Measurements from ENCODE around the gene SDF2L1.
A peak's percentile ranks its signal among the peaks of the same experiment; 100 is the strongest.

The SDF2L1 gene

DNA sequence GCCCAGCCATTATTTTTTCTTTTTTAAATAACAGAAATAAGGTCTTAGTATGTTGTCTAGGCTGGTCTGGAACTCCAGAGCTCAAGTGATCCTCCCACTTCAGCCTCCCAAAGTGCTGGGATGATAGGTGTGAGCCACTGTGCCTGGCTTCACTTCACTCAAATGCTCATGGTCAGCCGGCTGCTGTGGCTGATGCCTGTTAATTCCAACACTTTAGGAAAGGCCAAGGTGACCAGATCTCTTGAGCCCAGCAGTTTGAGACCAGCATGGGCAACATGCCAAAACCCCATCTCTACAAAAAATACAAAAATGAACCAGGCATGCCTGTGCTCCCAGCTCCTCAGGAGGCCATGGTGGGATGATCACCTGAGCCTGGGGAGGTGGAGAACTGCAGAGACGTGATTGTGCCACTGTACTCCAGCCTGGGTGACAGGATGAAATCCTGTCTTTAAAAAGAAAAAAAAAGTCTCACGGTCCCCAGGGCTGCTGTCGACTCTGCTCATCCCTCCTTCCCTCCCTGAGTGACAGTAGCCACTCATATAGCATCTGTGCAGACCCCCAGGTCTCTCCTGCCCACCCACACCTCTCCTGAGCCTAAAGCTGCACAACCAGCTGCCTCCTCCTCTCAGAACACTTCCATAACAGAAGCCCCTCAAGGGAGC lies 15.9 kb upstream of the SDF2L1 start:
- in situ Hi-C loops (cut with MboI; ENCODE audit: low pct_unique_long_range_greater_than_20kb, low sequenced_read_pairs, unreplicated experiment): no loop called here
- TF ChIP-seq, protein P1, sequence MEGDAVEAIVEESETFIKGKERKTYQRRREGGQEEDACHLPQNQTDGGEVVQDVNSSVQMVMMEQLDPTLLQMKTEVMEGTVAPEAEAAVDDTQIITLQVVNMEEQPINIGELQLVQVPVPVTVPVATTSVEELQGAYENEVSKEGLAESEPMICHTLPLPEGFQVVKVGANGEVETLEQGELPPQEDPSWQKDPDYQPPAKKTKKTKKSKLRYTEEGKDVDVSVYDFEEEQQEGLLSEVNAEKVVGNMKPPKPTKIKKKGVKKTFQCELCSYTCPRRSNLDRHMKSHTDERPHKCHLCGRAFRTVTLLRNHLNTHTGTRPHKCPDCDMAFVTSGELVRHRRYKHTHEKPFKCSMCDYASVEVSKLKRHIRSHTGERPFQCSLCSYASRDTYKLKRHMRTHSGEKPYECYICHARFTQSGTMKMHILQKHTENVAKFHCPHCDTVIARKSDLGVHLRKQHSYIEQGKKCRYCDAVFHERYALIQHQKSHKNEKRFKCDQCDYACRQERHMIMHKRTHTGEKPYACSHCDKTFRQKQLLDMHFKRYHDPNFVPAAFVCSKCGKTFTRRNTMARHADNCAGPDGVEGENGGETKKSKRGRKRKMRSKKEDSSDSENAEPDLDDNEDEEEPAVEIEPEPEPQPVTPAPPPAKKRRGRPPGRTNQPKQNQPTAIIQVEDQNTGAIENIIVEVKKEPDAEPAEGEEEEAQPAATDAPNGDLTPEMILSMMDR (IDR thresholded peaks at IDR 0.05; ENCODE audit: extremely low read depth, insufficient read depth, missing control alignments): no peak
- DNase-seq (ENCODE audit: low spot score): no peak

DNA sequence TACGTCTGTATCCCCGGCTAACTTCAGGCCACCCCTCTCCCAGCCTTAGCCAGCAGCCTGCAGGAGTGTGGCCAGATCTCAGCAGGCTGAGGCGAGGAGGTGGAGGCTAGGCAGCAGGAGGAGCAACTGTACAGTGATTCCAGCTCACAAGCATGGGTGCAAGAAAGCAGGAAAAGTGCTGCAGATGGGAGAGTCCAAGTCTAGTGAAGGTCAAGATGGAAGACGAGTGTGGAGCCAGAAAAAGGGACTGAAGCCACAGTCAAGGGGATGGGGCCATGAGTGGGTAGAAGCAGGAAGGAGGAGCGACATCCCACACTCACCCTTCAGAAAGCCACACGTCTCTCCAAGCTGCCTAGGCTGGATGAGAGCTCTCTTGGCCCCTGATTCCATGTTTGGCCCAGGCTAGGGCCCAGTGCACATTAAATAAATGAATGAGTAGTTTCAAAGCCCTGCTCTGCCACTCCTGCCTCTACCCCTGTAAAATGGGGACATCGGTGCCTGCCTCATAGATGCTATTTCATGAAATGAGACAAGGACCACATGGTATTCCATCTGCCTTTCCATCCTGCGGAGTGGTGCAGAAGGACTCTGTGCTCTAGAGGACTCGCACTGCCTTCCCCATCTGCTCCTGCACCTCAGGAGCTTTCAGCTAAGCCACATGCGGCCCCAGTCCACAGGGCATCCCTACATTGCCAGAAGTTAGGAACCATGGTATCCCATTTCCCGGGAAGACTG lies 15.2 kb upstream of the SDF2L1 start:
- TF ChIP-seq, protein P1 (IDR thresholded peaks at IDR 0.05; ENCODE audit: extremely low read depth, insufficient read depth, missing control alignments): no peak
- in situ Hi-C loops (cut with MboI; ENCODE audit: low pct_unique_long_range_greater_than_20kb, low sequenced_read_pairs, unreplicated experiment): no loop called here
- no peak for DNase-seq (ENCODE audit: low spot score)

DNA sequence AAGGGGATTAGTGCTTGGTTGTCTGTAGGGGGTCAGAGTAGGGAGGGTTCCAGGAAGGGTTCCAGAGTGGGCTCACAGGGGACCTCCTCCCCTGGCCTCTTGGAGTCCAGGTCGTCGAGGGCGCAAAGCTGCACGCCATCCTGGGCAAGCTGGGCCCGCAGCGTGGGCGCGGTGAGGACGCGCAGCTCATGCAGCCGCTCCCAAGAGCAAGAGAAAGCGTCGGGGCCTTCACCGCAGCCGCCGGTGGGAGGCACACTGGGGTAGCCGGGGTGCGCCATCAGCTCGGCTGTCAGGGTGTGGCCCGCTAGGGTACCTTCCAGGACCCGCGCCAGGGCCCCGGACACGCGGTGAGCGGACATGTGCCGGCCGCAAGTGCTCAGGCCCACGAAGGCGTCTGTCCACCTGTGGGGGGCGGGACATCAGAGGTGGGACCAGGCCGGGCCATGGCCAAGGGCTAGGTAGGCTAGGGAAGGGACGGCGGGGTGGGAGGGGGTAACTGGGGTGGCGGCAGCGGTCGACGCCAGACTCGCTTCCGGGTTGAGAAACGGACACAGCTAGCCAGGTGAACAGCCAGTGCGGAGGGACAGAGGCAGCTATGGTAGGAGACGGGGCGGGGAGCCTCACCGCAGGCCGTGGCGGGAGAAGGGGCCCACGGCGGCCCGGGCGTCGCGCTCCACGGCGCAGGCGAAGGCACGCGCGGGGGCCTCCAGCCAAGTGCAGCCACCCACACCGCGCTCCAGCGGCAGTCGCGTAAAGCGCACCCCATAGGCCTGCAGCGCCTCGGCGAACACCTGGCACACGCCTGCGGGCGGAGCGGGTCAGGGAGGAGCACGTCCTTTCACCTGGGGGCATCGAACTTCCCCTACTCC lies 13.5 kb upstream of the SDF2L1 start:
- in situ Hi-C loops (cut with MboI; ENCODE audit: low pct_unique_long_range_greater_than_20kb, low sequenced_read_pairs, unreplicated experiment): no loop called here
- DNase-seq (ENCODE audit: low spot score): no peak
- TF ChIP-seq, protein P1 (IDR thresholded peaks at IDR 0.05; ENCODE audit: extremely low read depth, insufficient read depth, missing control alignments): no peak

DNA sequence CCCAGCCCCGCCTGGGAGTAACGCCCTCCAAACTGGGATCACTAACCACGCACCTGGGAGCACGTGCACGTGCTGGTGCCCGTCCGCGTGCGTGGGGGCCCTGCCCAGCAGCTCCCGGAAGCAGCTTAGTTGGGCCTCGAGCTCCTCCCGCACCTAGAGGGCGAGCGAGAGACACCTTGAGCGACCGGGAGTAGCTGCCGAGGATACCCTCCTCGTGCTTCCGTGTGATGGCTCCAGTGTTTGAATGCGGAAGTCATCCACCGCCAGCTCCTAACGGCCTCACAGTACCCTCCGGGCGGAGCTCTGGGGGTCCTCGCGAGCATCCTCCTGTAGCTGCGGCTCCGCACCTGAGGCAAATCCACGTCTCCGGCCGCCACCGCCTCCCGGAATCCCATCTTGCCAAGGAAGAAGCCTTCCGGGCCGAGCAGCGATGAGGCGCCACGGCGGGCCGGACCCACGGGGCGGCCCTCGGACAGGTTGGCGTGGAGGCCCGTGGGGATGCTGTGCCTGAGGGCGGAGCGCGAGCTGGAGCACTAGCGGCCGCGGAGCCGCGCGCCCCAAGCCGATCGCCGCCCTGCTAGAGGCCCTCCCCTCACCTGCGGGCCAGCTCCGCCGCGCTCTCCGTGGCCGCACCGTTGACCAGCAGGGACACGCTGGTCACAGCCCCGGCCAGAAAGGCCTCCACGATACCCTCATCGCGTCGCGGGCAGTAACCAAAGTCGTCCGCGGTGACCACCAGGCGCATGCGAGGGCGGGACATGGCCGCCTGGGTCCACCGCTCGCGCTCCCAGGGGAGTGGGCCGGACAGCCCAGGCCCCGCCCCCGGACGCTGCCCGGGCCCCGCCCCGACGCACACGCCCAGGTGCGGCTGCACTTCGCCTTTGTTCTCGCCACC lies 12.6 kb upstream of the SDF2L1 start, which contains the start of gene YDJC:
YDJC (minus strand) TSS at position 768 of the 895 bp plus-strand sequence; CDS start at position 760, 8 bp downstream.
- peak; percentile 97 for DNase-seq (ENCODE audit: low spot score)
- TF ChIP-seq, protein P1 (IDR thresholded peaks at IDR 0.05; ENCODE audit: extremely low read depth, insufficient read depth, missing control alignments): peak; percentile 87
- in situ Hi-C loops (cut with MboI; ENCODE audit: low pct_unique_long_range_greater_than_20kb, low sequenced_read_pairs, unreplicated experiment): no loop called here

DNA sequence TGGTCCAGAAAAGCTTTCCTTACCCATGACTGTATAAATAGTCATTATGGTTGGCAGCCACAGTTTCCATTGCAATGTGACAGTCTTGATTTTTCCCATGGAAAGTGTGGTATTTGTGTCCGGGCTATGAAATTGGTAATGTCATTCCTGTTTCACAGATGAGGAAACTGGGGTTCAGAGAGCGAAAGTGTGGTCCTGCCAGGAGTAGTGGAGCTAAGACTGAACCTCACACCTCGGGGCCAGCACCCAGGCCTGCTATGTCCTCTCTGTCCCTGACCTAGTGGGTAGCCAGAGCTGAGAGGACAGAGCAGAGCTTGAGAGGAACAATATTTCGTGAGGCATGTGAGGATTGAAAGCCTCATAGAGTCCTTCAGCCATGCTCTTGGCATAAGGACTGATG lies 11.1 kb upstream of the SDF2L1 start:
- TF ChIP-seq, protein P1 (IDR thresholded peaks at IDR 0.05; ENCODE audit: extremely low read depth, insufficient read depth, missing control alignments): no peak
- in situ Hi-C loops (cut with MboI; ENCODE audit: low pct_unique_long_range_greater_than_20kb, low sequenced_read_pairs, unreplicated experiment): no loop called here

More for the DNA sequence above, 11.1 kb upstream of the SDF2L1 start:
- DNase-seq (ENCODE audit: low spot score): no peak

All from GM13977 (cell line).